SH-SY5Y (cell line): ENCODE results near the gene USP35.

Experiments used
- GATA2 ChIP-seq: IDR thresholded peaks from 2 replicates; pipeline ENCODE4 v1.6.1; 2011; ENCODE audit warnings: mild to moderate bottlenecking, low read depth, low read length
- GATA3 ChIP-seq: IDR thresholded peaks from 2 replicates; pipeline ENCODE4 v1.6.1; 2011; ENCODE audit warnings: low read depth, mild to moderate bottlenecking, low read length, moderate library complexity

- no peak for TF ChIP-seq GATA2
- no peak for TF ChIP-seq GATA3
Measured at GRCh38 chr11:78211565-78211964, 22.8 kb downstream of the USP35 start.
